Measurements from ENCODE around the gene PAK4.

Gene PAK4

GRCh38 chr19:39104186-39104596 is 21.4 kb upstream of the PAK4 start:
- Histone ChIP-seq H3K79me2 (ENCODE audit: insufficient read depth, low read depth) (no peaks in the 10 kb centered on the region), H3K4me2 (no peak overlapping the region), H3K36me3 (ENCODE audit: insufficient read depth) (no peaks in the 10 kb centered on the region)

GRCh38 chr19:39106194-39106593 is 19.4 kb upstream of the PAK4 start:
- H3K27me3 ChIP-seq (ENCODE audit: insufficient read depth, low read depth), result no peaks in the 10 kb centered on the region; the same call in 1 of the 2 replicates

More at GRCh38 chr19:39104186-39104596, 21.4 kb upstream of the PAK4 start:
- Histone ChIP-seq H4K20me1 (ENCODE audit: insufficient read depth) (no peaks in the 10 kb centered on the region), H3K9ac (no peak overlapping the region), H3K27ac (no peak overlapping the region), H3K4me3 (IDR thresholded peaks at IDR 0.05; ENCODE audit: insufficient read depth, low read depth, low read length) (no peak overlapping the region), H2AFZ (ENCODE audit: low read depth) (no peak overlapping the region), H3K4me1 (ENCODE audit: low read depth, poor library complexity, severe bottlenecking) (no peaks in the 10 kb centered on the region), H3K27me3 (ENCODE audit: insufficient read depth, low read depth) (no peaks in the 10 kb centered on the region; the same call in 1 of the 2 replicates)
- TF ChIP-seq CTCF (conservative IDR thresholded peaks at IDR 0.05; ENCODE audit: low read depth, low read length), result no peak

GRCh38 chr19:39109641-39110040 is 15.9 kb upstream of the PAK4 start:
- H4K20me1 ChIP-seq (ENCODE audit: insufficient read depth), result no peaks in the 10 kb centered on the region
- H3K9ac ChIP-seq, result no peak overlapping the region
- no peak for TF ChIP-seq CTCF (conservative IDR thresholded peaks at IDR 0.05; ENCODE audit: low read depth, low read length)
- no peak overlapping the region for H3K27ac ChIP-seq
- H3K4me3 ChIP-seq (IDR thresholded peaks at IDR 0.05; ENCODE audit: insufficient read depth, low read depth, low read length), result no peak overlapping the region
- H3K27me3 ChIP-seq (ENCODE audit: insufficient read depth, low read depth), result no peaks in the 10 kb centered on the region; the same call in 1 of the 2 replicates
- H2AFZ ChIP-seq (ENCODE audit: low read depth), result no peak overlapping the region
- H3K79me2 ChIP-seq (ENCODE audit: insufficient read depth, low read depth), result no peaks in the 10 kb centered on the region
- H3K4me2 ChIP-seq, result no peak overlapping the region
- H3K36me3 ChIP-seq (ENCODE audit: insufficient read depth), result no peaks in the 10 kb centered on the region
- no peaks in the 10 kb centered on the region for H3K4me1 ChIP-seq (ENCODE audit: low read depth, poor library complexity, severe bottlenecking)

More at GRCh38 chr19:39106194-39106593, 19.4 kb upstream of the PAK4 start:
- Histone ChIP-seq H3K79me2 (ENCODE audit: insufficient read depth, low read depth) (no peaks in the 10 kb centered on the region), H3K36me3 (ENCODE audit: insufficient read depth) (no peaks in the 10 kb centered on the region), H3K4me3 (IDR thresholded peaks at IDR 0.05; ENCODE audit: insufficient read depth, low read depth, low read length) (no peak overlapping the region), H3K27ac (no peak overlapping the region), H3K4me2 (no peak overlapping the region), H2AFZ (ENCODE audit: low read depth) (no peak overlapping the region), H3K4me1 (ENCODE audit: low read depth, poor library complexity, severe bottlenecking) (no peaks in the 10 kb centered on the region), H4K20me1 (ENCODE audit: insufficient read depth) (no peaks in the 10 kb centered on the region), H3K9ac (no peak overlapping the region)
- no peak for TF ChIP-seq CTCF (conservative IDR thresholded peaks at IDR 0.05; ENCODE audit: low read depth, low read length)

- Histone ChIP-seq H3K79me2 (ENCODE audit: insufficient read depth, low read depth) (no peaks in the 10 kb centered on the region), H3K4me2 (no peak overlapping the region), H3K36me3 (ENCODE audit: insufficient read depth) (no peaks in the 10 kb centered on the region), H3K27me3 (ENCODE audit: insufficient read depth, low read depth) (no peaks in the 10 kb centered on the region), H2AFZ (ENCODE audit: low read depth) (no peak overlapping the region), H3K4me3 (IDR thresholded peaks at IDR 0.05; ENCODE audit: insufficient read depth, low read depth, low read length) (no peak overlapping the region), H3K9ac (no peak overlapping the region), H3K4me1 (ENCODE audit: low read depth, poor library complexity, severe bottlenecking) (no peaks in the 10 kb centered on the region), H4K20me1 (ENCODE audit: insufficient read depth) (no peaks in the 10 kb centered on the region), H3K27ac (no peak overlapping the region)
- TF ChIP-seq CTCF (conservative IDR thresholded peaks at IDR 0.05; ENCODE audit: low read depth, low read length), result peak; percentile 90
Observed at GRCh38 chr19:39110263-39110967, 15.2 kb upstream of the PAK4 start.

Measured in KMS-11 (cell line).